ENCODE measurements around the gene PPP2R5D.

PPP2R5D gene

GRCh38 chr6:42979523-42980177, 4.7 kb upstream of the PPP2R5D start:
- peak; percentile 38 for DNase-seq (ENCODE audit: low read depth)
- peak; percentile 7; the same call in 1 of the 2 replicates for TF ChIP-seq CTCF (conservative IDR thresholded peaks at IDR 0.05; ENCODE audit: low read length)
- peak overlapping the region; percentile 76 for H3K4me3 ChIP-seq (ENCODE audit: low read length)

GRCh38 chr6:42981836-42982235, 2.5 kb upstream of the PPP2R5D start:
- TF ChIP-seq CTCF (conservative IDR thresholded peaks at IDR 0.05; ENCODE audit: low read length): no peak
- DNase-seq (ENCODE audit: low read depth): no peak
- H3K4me3 ChIP-seq (ENCODE audit: low read length): no peak overlapping the region

- peak overlapping the region; percentile 74 for H3K4me3 ChIP-seq (ENCODE audit: low read length)
- TF ChIP-seq CTCF (conservative IDR thresholded peaks at IDR 0.05; ENCODE audit: low read length): no peak
- DNase-seq (ENCODE audit: low read depth): no peak
Observed at GRCh38 chr6:42984924-42985475, 630 bp downstream of the PPP2R5D start.

GRCh38 chr6:42987533-42988451, 3.4 kb downstream of the PPP2R5D start:
- DNase-seq (ENCODE audit: low read depth): no peak
- H3K4me3 ChIP-seq (ENCODE audit: low read length): no peak overlapping the region
- TF ChIP-seq CTCF (conservative IDR thresholded peaks at IDR 0.05; ENCODE audit: low read length): no peak

- no peak for TF ChIP-seq CTCF (conservative IDR thresholded peaks at IDR 0.05; ENCODE audit: low read length)
- H3K4me3 ChIP-seq (ENCODE audit: low read length): no peak overlapping the region
- DNase-seq (ENCODE audit: low read depth): peak; percentile 33
Observed at GRCh38 chr6:42988486-42989020, 4.2 kb downstream of the PPP2R5D start.

GRCh38 chr6:42989923-42990322, 5.6 kb downstream of the PPP2R5D start:
- H3K4me3 ChIP-seq (ENCODE audit: low read length): no peak overlapping the region
- no peak for TF ChIP-seq CTCF (conservative IDR thresholded peaks at IDR 0.05; ENCODE audit: low read length)
- DNase-seq (ENCODE audit: low read depth): no peak

Measured in AG10803 (cell line).